Measurements from ENCODE around the gene KRTAP5-6.

DNA sequence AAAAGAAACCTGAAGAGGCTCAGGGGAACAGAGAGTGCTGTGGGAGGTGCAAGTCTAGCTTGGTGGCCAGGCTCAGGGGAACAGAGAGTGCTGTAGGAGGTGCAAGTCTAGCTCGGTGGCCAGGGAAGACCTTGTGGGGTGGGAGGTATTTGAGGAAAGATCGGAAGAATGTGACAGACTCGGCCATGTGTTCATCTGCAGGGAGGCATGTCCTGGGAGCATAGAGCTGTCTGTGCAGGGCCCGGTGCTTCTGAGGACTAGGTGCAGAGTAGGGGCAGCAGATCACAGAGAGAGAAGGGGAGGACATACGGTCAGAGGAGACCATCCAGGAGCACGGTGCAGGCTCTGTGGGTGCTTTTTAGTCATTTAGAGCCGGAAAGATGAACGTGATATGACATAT, 42.6 kb downstream of the KRTAP5-6 start:
- TF ChIP-seq, protein P1, sequence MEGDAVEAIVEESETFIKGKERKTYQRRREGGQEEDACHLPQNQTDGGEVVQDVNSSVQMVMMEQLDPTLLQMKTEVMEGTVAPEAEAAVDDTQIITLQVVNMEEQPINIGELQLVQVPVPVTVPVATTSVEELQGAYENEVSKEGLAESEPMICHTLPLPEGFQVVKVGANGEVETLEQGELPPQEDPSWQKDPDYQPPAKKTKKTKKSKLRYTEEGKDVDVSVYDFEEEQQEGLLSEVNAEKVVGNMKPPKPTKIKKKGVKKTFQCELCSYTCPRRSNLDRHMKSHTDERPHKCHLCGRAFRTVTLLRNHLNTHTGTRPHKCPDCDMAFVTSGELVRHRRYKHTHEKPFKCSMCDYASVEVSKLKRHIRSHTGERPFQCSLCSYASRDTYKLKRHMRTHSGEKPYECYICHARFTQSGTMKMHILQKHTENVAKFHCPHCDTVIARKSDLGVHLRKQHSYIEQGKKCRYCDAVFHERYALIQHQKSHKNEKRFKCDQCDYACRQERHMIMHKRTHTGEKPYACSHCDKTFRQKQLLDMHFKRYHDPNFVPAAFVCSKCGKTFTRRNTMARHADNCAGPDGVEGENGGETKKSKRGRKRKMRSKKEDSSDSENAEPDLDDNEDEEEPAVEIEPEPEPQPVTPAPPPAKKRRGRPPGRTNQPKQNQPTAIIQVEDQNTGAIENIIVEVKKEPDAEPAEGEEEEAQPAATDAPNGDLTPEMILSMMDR (IDR thresholded peaks at IDR 0.05): no peak
- TF ChIP-seq ZFX (IDR thresholded peaks at IDR 0.05; ENCODE audit: borderline replicate concordance): no peak

Measured in 22Rv1 (cell line).